Natural killer cell treated with Interleukin-12 subunit alpha and Interleukin-12 subunit beta and Interleukin-15 and Interleukin-18, amount 100 ng/mL, for 72 hours (primary cell): ENCODE data around the gene HOXA1. TPM values are rescaled to one million over a fixed set of nuclear protein-coding genes. Genes with fewer than 3 reads are reported as not detected.

Experiments
- ATAC-seq, 2 donors: fragments of 150-1000 bp; cut with Tn5 transposase in 1 of 2; sonication (Bioruptor Pico), chemical (Tn5 transposase) in 1 of 2; 2 replicates each; pipeline ENCODE4 v1.10.0; 2021
- DNase-seq: peaks from one replicate; pipeline ENCODE4 v3.0.0; 2022; ENCODE audit warnings: low spot score
- H3K27ac Mint-ChIP-seq, 2 donors: 1 replicate in 1 of 2; 2 replicates in 1 of 2; pipeline ENCODE4 v1.8.0; 2022; ENCODE audit warnings: mixed read lengths in 2 of 2, mild to moderate bottlenecking in 1 of 2, moderate library complexity in 1 of 2
- H3K27me3 Mint-ChIP-seq, 2 donors: 1 replicate in 1 of 2; 2 replicates in 1 of 2; pipeline ENCODE4 v1.8.0; 2022; ENCODE audit warnings: mixed read lengths in 2 of 2
- H3K36me3 Mint-ChIP-seq: one replicate; pipeline ENCODE4 v1.8.0; 2022; ENCODE audit warnings: mixed read lengths
- H3K4me1 Mint-ChIP-seq, 2 donors: 1 replicate in 1 of 2; 2 replicates in 1 of 2; pipeline ENCODE4 v1.8.0; 2022; ENCODE audit warnings: low read depth in 2 of 2, mixed read lengths in 2 of 2, mild to moderate bottlenecking in 1 of 2
- H3K4me3 Mint-ChIP-seq: one replicate; pipeline ENCODE4 v1.8.0; 2022; ENCODE audit warnings: mixed read lengths
- H3K9me3 Mint-ChIP-seq: 2 replicates; pipeline ENCODE4 v1.8.0; 2022; ENCODE audit warnings: mixed read lengths
- total RNA-seq, 2 donors: library from RNA; stranded (reverse); gene quantifications; one replicate each; pipeline ENCODE4 v1.2.3, GENCODE V29; 2022

HOXA1 gene
- total RNA-seq, 2 donors from 2014 or later = 0.36 to 0.78 TPM

- Mint-ChIP-seq H3K27me3 (peaks cover 51 to 62% of the 10 kb centered on the region in 2 donors), H3K27ac (no peak overlapping the region), H3K9me3 (no peaks in the 10 kb centered on the region), H3K4me3 (no peak overlapping the region), H3K36me3 (peaks cover 4% of the 10 kb centered on the region), H3K4me1 (peaks cover 9 to 32% of the 10 kb centered on the region in 2 donors)
- DNase-seq (no peak), ATAC-seq (no peak)
Measured at GRCh38 chr7:27091941-27092818, 3.6 kb downstream of the HOXA1 start.

- DNase-seq (no peak), ATAC-seq (no peak)
- Mint-ChIP-seq H3K27ac (no peak overlapping the region), H3K9me3 (no peaks in the 10 kb centered on the region), H3K4me3 (no peak overlapping the region), H3K36me3 (peaks cover 4% of the 10 kb centered on the region), H3K4me1 (peaks cover 7 to 29% of the 10 kb centered on the region in 2 donors), H3K27me3 (peaks cover 52 to 64% of the 10 kb centered on the region in 2 donors)
Measured at GRCh38 chr7:27091105-27091504, 4.7 kb downstream of the HOXA1 start.

DNA sequence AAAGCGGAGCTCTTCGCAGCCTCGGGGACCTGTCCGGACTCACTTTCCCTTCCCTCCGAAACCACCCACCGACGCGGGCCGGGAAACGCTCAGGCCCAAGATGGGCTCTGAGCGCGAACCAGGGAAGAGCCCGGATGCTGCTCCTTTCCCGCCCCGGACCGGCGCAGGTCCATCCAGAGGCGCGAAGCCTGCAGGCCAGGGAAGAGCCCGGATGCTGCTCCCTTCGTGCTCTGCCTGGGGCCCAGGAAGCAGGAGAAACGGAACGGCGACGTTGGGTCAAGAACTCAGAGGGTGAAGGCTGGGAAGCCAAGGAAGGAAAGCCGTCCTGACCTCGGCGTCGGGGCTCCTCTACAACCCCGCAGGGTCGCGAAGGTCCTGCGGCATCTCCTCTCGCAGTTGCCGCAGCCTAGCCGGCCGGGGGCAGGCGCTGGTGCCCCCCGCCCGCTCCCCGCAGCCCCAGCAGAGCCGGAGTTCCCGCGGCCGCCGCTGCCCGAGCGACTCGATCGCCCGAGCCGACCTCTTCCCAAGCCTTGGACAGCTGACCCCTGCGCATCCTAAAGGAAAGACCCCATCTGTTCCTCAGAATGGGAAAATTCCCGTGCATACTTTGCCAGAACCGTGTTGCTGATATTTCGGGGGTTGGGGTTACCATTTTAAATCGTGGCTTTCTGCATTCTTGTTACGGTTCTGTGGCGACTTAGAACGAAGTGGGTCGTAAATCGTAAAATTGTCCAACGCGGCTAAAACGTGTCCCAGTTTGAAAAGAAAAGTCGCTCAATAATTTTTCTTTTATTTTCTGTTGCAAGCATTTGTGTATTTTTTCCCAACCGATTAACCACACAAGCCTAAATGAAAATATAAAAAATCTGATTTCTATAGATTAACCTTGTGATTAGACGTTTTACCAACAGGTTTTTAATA is 7.5 kb downstream of the HOXA1 start:
- no peak overlapping the region for H3K4me3 Mint-ChIP-seq
- peaks cover 0 to 12% of the 10 kb centered on the region in 2 donors for H3K4me1 Mint-ChIP-seq
- H3K27me3 Mint-ChIP-seq = peaks cover 44 to 53% of the 10 kb centered on the region in 2 donors
- no peak for DNase-seq
- H3K27ac Mint-ChIP-seq = no peak overlapping the region
- peaks cover 4% of the 10 kb centered on the region for H3K36me3 Mint-ChIP-seq
- no peaks in the 10 kb centered on the region for H3K9me3 Mint-ChIP-seq
- ATAC-seq = peak in 1 of 2 donors; percentile 15

DNA sequence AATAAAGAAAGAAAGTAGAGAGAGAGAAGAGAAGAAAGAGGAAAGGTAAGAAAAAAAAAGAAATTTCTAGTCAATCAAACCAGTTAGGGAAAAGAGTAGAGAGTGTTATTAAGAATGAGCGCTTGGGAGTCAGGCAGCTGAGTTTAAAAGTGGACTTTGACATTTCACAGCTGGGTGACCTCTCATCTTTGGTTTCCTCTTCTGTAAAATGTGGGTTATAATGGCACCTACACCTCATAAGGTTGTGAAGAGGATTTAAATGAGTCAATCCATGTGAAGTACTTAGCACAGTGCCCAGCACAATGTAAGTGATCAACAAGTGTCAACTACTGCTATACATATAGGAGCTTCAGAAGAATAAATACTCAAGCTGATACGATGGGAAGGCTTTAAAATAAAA is 12.2 kb downstream of the HOXA1 start:
- peaks cover 0 to 12% of the 10 kb centered on the region in 2 donors for H3K4me1 Mint-ChIP-seq
- H3K4me3 Mint-ChIP-seq = no peak overlapping the region
- peak in 1 of 2 donors; percentile 77 for ATAC-seq
- H3K36me3 Mint-ChIP-seq = peaks cover 4% of the 10 kb centered on the region
- H3K27me3 Mint-ChIP-seq = peaks cover 8 to 11% of the 10 kb centered on the region in 2 donors
- no peaks in the 10 kb centered on the region for H3K9me3 Mint-ChIP-seq
- H3K27ac Mint-ChIP-seq = no peak overlapping the region
- no peak for DNase-seq

- Mint-ChIP-seq H3K9me3 (no peaks in the 10 kb centered on the region), H3K27me3 (peaks cover 3 to 4% of the 10 kb centered on the region in 2 donors), H3K4me1 (peaks cover 0 to 8% of the 10 kb centered on the region in 2 donors), H3K36me3 (no peaks in the 10 kb centered on the region), H3K27ac (no peak overlapping the region), H3K4me3 (no peak overlapping the region)
- DNase-seq (no peak), ATAC-seq (no peak)
Measured at GRCh38 chr7:27082171-27082570, 13.6 kb downstream of the HOXA1 start.

DNA sequence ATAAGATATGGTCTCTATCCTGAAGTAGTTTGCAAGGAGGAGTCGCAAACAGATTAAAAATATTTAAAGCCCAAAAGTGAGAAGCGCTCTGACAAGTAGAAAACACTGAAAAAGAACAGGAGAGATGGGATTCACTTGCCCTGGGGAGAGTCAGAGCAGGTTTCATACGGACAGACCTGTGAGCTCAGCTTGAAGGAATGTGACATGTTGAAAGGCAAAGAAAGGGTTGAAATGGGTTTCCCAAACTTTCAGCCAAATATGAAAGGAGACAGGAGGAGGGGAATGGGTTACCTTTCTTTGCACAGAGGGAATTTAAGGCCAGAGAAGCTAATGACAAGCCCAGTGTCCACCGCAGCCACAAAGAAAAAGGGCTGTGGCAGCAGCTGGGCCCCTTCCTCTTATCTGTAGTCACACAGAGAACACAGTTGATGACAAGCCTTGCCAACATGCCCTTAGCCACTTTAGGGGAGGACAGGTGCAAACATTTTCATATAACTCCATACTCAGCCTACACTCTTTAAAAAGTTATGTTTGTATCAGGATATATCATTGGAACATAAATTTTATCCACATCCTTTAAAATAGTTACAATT is 14.9 kb downstream of the HOXA1 start:
- H3K9me3 Mint-ChIP-seq = no peaks in the 10 kb centered on the region

DNA sequence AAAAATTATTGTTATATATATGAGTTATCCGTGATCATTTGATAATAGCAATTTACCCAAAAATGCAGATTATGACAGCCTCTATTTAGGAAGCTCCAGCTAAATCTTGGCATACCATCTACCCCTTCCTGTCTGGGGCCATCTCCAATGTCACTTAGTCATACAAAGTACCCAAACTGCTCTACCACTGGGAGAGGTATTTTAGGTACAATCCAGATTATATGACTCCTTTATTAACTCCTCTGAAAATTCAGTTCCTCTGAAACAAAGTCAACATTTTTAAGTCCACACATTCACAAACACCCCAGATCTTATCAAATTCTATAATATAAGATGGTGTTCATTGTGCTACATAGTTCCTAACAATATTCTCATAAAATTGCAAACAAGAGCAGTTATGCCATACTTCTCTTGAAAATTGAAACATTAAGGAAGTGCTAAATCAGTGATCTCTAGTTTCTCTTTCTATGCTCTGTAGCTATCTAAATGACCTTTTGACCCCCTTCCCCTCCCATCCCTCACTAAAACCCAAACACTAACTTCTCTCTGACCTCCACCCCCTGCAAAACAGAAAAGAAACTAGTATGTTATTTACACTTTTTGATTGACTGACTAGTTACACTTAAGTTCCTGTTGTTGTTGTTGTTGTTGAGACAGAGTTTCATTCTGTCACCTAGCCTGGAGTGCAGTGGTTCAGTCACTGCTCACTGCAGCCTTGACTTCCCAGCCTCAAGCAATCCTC is 16.4 kb downstream of the HOXA1 start:
- ATAC-seq (no peak), DNase-seq (no peak)
- peaks cover 0 to 8% of the 10 kb centered on the region in 2 donors for H3K4me1 Mint-ChIP-seq
- no peak overlapping the region for H3K4me3 Mint-ChIP-seq
- H3K9me3 Mint-ChIP-seq = no peaks in the 10 kb centered on the region
- H3K36me3 Mint-ChIP-seq = no peaks in the 10 kb centered on the region
- H3K27ac Mint-ChIP-seq = no peak overlapping the region
- H3K27me3 Mint-ChIP-seq = no peaks in the 10 kb centered on the region

More for the DNA sequence above, 14.9 kb downstream of the HOXA1 start:
- no peak for ATAC-seq
- no peak for DNase-seq
- Mint-ChIP-seq H3K4me1 (peaks cover 0 to 8% of the 10 kb centered on the region in 2 donors), H3K27ac (no peak overlapping the region), H3K27me3 (peaks cover 0 to 1% of the 10 kb centered on the region in 2 donors), H3K4me3 (no peak overlapping the region), H3K36me3 (no peaks in the 10 kb centered on the region)

DNA sequence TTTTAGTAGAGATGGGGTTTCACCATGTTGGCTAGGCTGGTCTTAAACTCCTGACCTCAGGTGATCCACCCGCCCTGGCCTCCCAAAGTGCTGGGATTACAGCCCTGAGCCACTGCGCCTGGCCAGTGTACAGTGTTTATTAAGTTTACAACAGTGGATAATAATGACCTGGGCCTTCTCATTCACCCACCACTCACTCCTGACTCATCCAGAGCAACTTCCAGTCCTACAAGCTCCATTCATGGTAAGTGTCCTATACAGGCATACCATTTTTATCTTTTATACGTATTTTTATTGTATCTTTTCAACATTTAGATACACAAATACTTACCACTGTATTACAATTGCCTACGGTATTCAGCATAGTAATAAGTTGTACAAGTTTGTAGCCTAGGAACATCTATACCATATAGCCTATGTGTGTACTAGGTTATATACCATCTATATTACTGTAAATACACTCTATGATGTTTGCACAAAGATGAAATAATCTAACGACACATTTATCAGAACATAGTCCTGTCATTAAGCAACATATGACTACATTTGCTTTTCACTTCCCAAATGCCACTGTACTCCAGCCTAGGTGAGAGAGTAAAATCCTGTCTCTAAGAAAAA is 17.1 kb downstream of the HOXA1 start:
- no peak for DNase-seq
- Mint-ChIP-seq H3K27me3 (no peaks in the 10 kb centered on the region), H3K9me3 (no peaks in the 10 kb centered on the region), H3K36me3 (no peaks in the 10 kb centered on the region), H3K4me1 (peaks cover 0 to 8% of the 10 kb centered on the region in 2 donors), H3K4me3 (no peak overlapping the region), H3K27ac (no peak overlapping the region)
- ATAC-seq = no peak

GRCh38 chr7:27073076-27073475 is 22.7 kb downstream of the HOXA1 start:
- Mint-ChIP-seq H3K36me3 (no peaks in the 10 kb centered on the region), H3K27ac (no peak overlapping the region), H3K9me3 (no peaks in the 10 kb centered on the region), H3K4me3 (no peak overlapping the region), H3K27me3 (peaks cover 2 to 7% of the 10 kb centered on the region in 2 donors), H3K4me1 (no peaks in the 10 kb centered on the region)
- ATAC-seq (no peak), DNase-seq (no peak)

- Mint-ChIP-seq H3K4me1 (no peaks in the 10 kb centered on the region), H3K9me3 (no peaks in the 10 kb centered on the region), H3K27me3 (peaks cover 9 to 11% of the 10 kb centered on the region in 2 donors), H3K27ac (no peak overlapping the region), H3K4me3 (no peak overlapping the region), H3K36me3 (no peaks in the 10 kb centered on the region)
- ATAC-seq = peak in 1 of 2 donors; percentile 75
- DNase-seq = no peak
Measured at GRCh38 chr7:27071622-27072390, 24.0 kb downstream of the HOXA1 start.

GRCh38 chr7:27068259-27068658 is 27.5 kb downstream of the HOXA1 start:
- no peak for ATAC-seq
- DNase-seq = no peak
- Mint-ChIP-seq H3K27me3 (peaks cover 11 to 23% of the 10 kb centered on the region in 2 donors), H3K27ac (no peak overlapping the region), H3K4me1 (no peaks in the 10 kb centered on the region), H3K9me3 (no peaks in the 10 kb centered on the region), H3K36me3 (no peaks in the 10 kb centered on the region), H3K4me3 (no peak overlapping the region)

- Mint-ChIP-seq H3K27me3 (peaks cover 11 to 18% of the 10 kb centered on the region in 2 donors), H3K36me3 (no peaks in the 10 kb centered on the region), H3K4me3 (no peak overlapping the region), H3K9me3 (no peaks in the 10 kb centered on the region), H3K27ac (no peak overlapping the region), H3K4me1 (no peaks in the 10 kb centered on the region)
- ATAC-seq (no peak), DNase-seq (no peak)
Measured at GRCh38 chr7:27066148-27066547, 29.7 kb downstream of the HOXA1 start.
